Spleen (tissue), 11 donors: Measurements from ENCODE around the gene ARHGAP22. TPM values are rescaled to one million over a fixed set of nuclear protein-coding genes. Genes with fewer than 3 reads are reported as not detected.
A peak's percentile ranks its signal among the peaks of the same experiment; 100 is the strongest.

Source experiments
- DNase-seq: peaks from one replicate; pipeline ENCODE4 v3.0.0-alpha.2; 2020
- H3K27ac ChIP-seq, 8 donors: fragments of 200-600 bp; sonication (generic) in 7 of 8; 1 replicate in 4 of 8; 2 replicates in 4 of 8; pipeline versions ENCODE4 v1.5.0 to v1.8.0; 2016 to 2021; ENCODE audit warnings: inconsistent platforms in 4 of 8, mild to moderate bottlenecking in 4 of 8, moderate library complexity in 1 of 8
- H3K27me3 ChIP-seq, 7 donors: fragments of 200-600 bp; sonication (generic) in 6 of 7; replicated peaks in 1 of 7; 1 replicate in 4 of 7; 2 replicates in 3 of 7; pipeline versions ENCODE4 v1.5.0 to v1.8.0; 2016 to 2021; ENCODE audit warnings: inconsistent platforms in 3 of 7, mild to moderate bottlenecking in 1 of 7
- H3K36me3 ChIP-seq, 6 donors: fragments of 200-600 bp; sonication (generic) in 5 of 6; 1 replicate in 4 of 6; 2 replicates in 2 of 6; pipeline versions ENCODE4 v1.5.0 to v1.8.0; 2016 to 2021; ENCODE audit warnings: inconsistent platforms in 2 of 6
- H3K4me1 ChIP-seq, 6 donors: fragments of 200-600 bp; sonication (generic) in 5 of 6; 1 replicate in 3 of 6; 2 replicates in 3 of 6; pipeline versions ENCODE4 v1.5.0 to v1.8.0; 2016 to 2021; ENCODE audit warnings: inconsistent platforms in 3 of 6
- H3K4me3 ChIP-seq, 8 donors: fragments of 200-600 bp; sonication (generic) in 7 of 8; 1 replicate in 4 of 8; 2 replicates in 4 of 8; pipeline versions ENCODE4 v1.5.0 to v1.8.0; 2016 to 2021; ENCODE audit warnings: inconsistent platforms in 4 of 8, mild to moderate bottlenecking in 4 of 8, moderate library complexity in 2 of 8
- H3K9me3 ChIP-seq, 8 donors: fragments of 200-600 bp; sonication (generic) in 7 of 8; 1 replicate in 4 of 8; 2 replicates in 4 of 8; pipeline versions ENCODE4 v1.5.0 to v1.8.0; 2016 to 2021; ENCODE audit warnings: inconsistent platforms in 4 of 8
- CTCF ChIP-seq, 11 experiments: fragments of 200-600 bp in 7 of 11; fragments of 450-650 bp in 4 of 11; sonication (generic) in 4 of 11; IDR thresholded peaks in 8 of 11; conservative IDR thresholded peaks in 3 of 11; 1 replicate in 7 of 11; 2 replicates in 4 of 11; pipeline versions ENCODE4 v1.4.0 to v1.8.0; 2016 to 2021; ENCODE audit warnings: antibody characterized with exemption in 11 of 11, inconsistent platforms in 4 of 11, mild to moderate bottlenecking in 1 of 11
- POLR2A ChIP-seq, 3 donors: fragments of 450-650 bp; IDR thresholded peaks; one replicate each; pipeline ENCODE4 v1.5.1; 2017; ENCODE audit warnings: antibody characterized with exemption in 3 of 3, mild to moderate bottlenecking in 1 of 3
- POLR2AphosphoS5 ChIP-seq, 3 donors: sonication (generic); formaldehyde crosslinking; IDR thresholded peaks; one replicate each; pipeline ENCODE4 v1.5.1; 2017; ENCODE audit warnings: antibody characterized with exemption in 3 of 3
- WGBS, 5 donors: extraction: QIAGEN DNeasy Blood & Tissue Kit in 3 of 5; methylation state at CpG; one replicate each; pipeline versions ENCODE4 v1.1.5 to v1.1.7; 2013 to 2018; 5-methylcytosine and 5-hydroxymethylcytosine counted together
- intact Hi-C: fragments of 100-400 bp; cut with DNase I; formaldehyde crosslinking; loops from one replicate; pipeline ENCODE4 v1.15.0; 2023; ENCODE audit warnings: low total_unique reads
- polyA plus RNA-seq, 3 donors: library from polyadenylated mRNA; stranded (reverse); fragments of 200-250 nt; gene quantifications; one replicate each; pipeline ENCODE4 v1.2.1, GENCODE V29; 2013
- total RNA-seq, 7 donors: library from RNA; depleted of rRNA in 3 of 7; stranded (reverse); fragments of >200 nt in 3 of 7; fragmentation: NEBNext Ultra II Directional in 4 of 7; extraction: Animal tissue kit (Norgen Biotek cat#: 25700) in 4 of 7; gene quantifications; one replicate each; pipeline versions ENCODE4 v1.1.0 to v1.2.1, GENCODE V29; 2016 to 2021
- donor health status: healthy with polysubstance abuse.
- donor health status: DM: no; HTN: no; CAD: no; lungs with moderate emphysema.
- donor health status: DM: no; HTN: no; CAD: no.
- donor health status: Bipolar disorder and iron deficiency.
- donor health status: healthy.
- donor health status: DM: no; HTN: no; CAD: no.
- donor health status: DM: yes; HTN: yes; CAD: no.

The ARHGAP22 gene
- total and polyA plus RNA-seq, 10 donors, result 0.56 to 7.5 (median 3.2) TPM

GRCh38 chr10:48508791-48509772 is 95.8 kb downstream of the ARHGAP22 start:
- Histone ChIP-seq H3K4me3 (no peak overlapping the region), H3K9me3 (peaks cover 0 to 12% (median 8%) of the 10 kb centered on the region in 8 donors), H3K27me3 (no peaks in the 10 kb centered on the region), H3K36me3 (no peaks in the 10 kb centered on the region), H3K27ac (no peak overlapping the region), H3K4me1 (peaks cover 0 to 28% (median 13%) of the 10 kb centered on the region in 6 donors)
- 65 to 81% (median 68%) methylated on average over 7 to 17 of the region's 17 CpGs for WGBS, 5 donors
- TF ChIP-seq CTCF (IDR thresholded peaks at IDR 0.05 in 8 of 11, conservative IDR thresholded peaks at IDR 0.05 in 3 of 11), result no peak
- TF ChIP-seq POLR2AphosphoS5 (IDR thresholded peaks at IDR 0.05), result no peak
- TF ChIP-seq POLR2A (IDR thresholded peaks at IDR 0.05), result no peak
- DNase-seq, result no peak
- intact Hi-C loops, result loop anchor here (10.0 kb wide), 1 partner anchor 144 kb away; no protein-coding TSS in a partner anchor

GRCh38 chr10:48507933-48508790 is 96.7 kb downstream of the ARHGAP22 start:
- intact Hi-C loops, result loop anchor here (10.0 kb wide), 1 partner anchor 143 kb away; no protein-coding TSS in a partner anchor
- TF ChIP-seq POLR2A (IDR thresholded peaks at IDR 0.05), result no peak
- no peak for TF ChIP-seq CTCF (IDR thresholded peaks at IDR 0.05 in 8 of 11, conservative IDR thresholded peaks at IDR 0.05 in 3 of 11)
- peak in 1 of 3 donors; percentile 20 for TF ChIP-seq POLR2AphosphoS5 (IDR thresholded peaks at IDR 0.05)
- DNase-seq, result peak; percentile 67
- 83 to 87% (median 83%) methylated on average over 7 of the region's 7 CpGs for WGBS, 5 donors
- Histone ChIP-seq H3K4me3 (no peak overlapping the region), H3K27ac (no peak overlapping the region), H3K36me3 (no peaks in the 10 kb centered on the region), H3K9me3 (peaks cover 0 to 3% (median under 1%) of the 10 kb centered on the region in 8 donors), H3K4me1 (peaks cover 0 to 28% (median 13%) of the 10 kb centered on the region in 6 donors), H3K27me3 (no peaks in the 10 kb centered on the region)

GRCh38 chr10:48507494-48507893 is 97.4 kb downstream of the ARHGAP22 start:
- DNase-seq, result no peak
- no peak overlapping the region for H3K27ac ChIP-seq
- peaks cover 0 to 26% (median 12%) of the 10 kb centered on the region in 6 donors for H3K4me1 ChIP-seq
- H3K9me3 ChIP-seq, result no peaks in the 10 kb centered on the region
- H3K4me3 ChIP-seq, result no peak overlapping the region
- intact Hi-C loops, result loop anchor here (10.0 kb wide), 1 partner anchor 143 kb away; no protein-coding TSS in a partner anchor
- no peaks in the 10 kb centered on the region for H3K36me3 ChIP-seq
- no peak for TF ChIP-seq POLR2AphosphoS5 (IDR thresholded peaks at IDR 0.05)
- no peak for TF ChIP-seq POLR2A (IDR thresholded peaks at IDR 0.05)
- TF ChIP-seq CTCF (IDR thresholded peaks at IDR 0.05 in 8 of 11, conservative IDR thresholded peaks at IDR 0.05 in 3 of 11), result no peak
- WGBS, 5 donors, result 78 to 93% (median 85%) methylated on average over 4 to 6 of the region's 6 CpGs
- no peaks in the 10 kb centered on the region for H3K27me3 ChIP-seq
